NCI-H1092 treated with DMSO at 0.1 percent for 48 hours (cell line): ENCODE measurements around the gene MGAT5B.

Experiments used
- DNase-seq: peaks from one replicate; lab custom pipeline; 2025; lab: John Stamatoyannopoulos, UW

The MGAT5B gene

GRCh38 chr17:76927982-76928381 lies 59.8 kb downstream of the MGAT5B start:
- DNase-seq = no peak

DNA sequence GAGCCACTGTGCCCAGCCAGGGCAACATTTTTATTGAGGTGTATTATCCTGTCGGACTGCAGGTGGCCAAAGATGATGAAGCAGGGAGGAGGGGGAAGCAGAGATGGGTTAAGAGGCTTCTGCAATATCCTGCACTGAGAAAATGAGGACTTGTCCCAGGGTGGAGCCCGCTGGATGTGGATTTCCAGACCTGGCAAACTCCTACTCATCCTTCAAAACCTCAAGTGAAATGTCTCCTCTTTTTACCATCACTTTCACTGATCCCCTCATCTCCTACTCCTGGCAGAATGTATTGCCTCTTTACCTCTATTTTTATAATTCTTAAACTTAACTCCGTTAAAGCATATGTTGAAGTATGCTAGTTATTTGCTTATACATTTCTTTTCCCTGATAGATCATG lies 60.9 kb downstream of the MGAT5B start:
- no peak for DNase-seq

GRCh38 chr17:76929601-76930000 lies 61.4 kb downstream of the MGAT5B start:
- no peak for DNase-seq

DNA sequence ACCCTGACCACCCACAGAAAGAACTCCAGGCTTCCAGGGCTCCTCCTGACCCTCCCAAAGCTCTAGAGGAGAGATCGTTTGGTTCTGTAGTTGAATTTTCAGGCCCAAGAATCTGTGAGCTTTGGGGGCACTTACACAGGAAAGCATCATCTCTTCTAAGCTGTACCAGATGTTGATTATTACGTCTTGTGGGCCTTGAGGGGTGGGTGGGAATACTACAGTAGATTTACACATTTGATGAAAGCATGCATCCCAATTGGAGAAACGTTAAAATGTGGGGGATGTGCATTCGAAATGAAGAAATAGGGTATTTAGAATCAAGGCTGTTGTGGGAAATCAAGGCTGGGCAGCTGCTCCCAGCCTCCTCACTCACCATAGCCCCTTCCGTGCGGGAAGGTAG lies 61.9 kb downstream of the MGAT5B start:
- no peak for DNase-seq

DNA sequence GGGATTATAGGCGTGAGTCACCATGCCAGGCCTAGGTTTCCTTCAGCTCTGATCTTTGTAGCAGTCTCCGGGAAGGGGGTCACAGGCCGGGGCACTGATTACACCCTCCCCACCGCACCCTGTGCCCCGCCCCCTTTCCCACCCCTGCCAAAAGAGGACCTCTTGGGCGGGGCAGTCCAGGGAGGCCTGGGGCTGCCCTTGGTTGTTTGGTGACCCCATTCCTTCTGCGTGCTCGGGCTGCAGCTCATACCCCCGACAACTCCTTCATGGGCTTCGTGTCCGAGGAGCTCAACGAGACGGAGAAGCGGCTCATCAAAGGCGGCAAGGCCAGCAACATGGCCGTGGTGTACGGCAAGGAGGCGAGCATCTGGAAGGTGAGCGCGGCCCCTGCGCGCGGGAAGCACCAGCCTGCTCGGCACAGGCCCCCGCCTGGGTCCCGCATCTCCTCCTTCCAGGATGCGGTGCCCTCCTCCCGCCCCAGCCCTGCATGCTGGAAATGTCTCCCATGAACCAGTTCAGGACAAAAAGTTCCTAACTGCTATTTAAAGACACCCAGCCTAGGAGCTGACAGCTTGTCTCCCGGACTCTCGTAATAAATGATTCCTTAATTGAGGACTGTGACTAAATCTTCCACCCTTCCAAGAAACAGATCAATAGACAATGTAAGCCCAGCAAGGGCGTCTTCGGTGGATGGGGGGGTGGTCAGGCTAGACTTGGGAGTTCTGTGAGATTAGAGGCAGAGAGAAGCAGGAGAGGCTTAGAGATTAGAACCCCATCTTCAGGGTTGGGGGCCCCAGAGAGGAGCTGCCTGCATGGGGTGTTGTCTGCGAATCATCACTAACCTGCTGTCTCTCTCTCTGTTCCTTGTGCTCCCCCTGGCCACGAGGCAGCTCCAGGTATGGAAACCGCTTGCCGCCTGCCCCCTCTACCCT lies 64.5 kb downstream of the MGAT5B start:
- DNase-seq = no peak

DNA sequence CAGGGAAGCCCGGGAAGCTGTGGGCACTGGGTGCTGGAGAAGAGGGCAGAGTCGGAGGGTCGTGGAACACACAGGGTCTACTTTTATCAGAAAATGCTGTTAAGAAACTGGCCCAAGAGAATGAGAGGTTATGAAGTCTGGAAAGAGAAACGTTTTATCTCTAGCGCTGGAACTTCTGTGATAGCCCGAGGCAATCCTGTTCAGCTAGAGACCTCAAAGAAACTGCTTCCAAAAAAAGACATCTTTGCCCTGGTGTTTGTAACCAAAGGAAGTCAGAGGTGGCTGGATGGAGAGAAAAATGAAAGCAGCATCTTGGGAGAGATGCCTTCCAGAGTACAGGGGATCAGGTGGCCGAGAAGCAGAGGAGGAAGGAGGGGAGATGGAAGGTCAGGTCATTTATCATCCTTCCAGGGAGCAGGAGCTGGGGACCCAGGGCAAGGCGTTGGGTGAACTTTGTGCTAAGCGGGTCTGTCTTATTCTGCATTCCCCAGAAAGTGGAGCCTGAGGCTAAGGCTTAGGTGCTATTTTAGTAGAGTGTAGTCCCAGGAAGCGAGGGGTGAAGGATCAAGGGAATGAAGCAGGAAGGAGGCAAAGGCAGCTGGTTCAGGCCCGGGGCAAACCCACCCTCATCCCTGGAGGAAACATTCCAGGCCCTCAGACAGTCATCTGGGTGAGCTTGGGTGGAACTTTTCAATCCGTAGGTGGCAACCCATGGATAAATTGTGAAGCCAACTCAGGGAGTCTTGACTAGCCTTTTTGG lies 66.5 kb downstream of the MGAT5B start:
- no peak for DNase-seq

- no peak for DNase-seq
These were observed 67.1 kb downstream of the MGAT5B start for GRCh38 chr17:76935331-76935730.

GRCh38 chr17:76937238-76937637 lies 69.0 kb downstream of the MGAT5B start:
- no peak for DNase-seq

- no peak for DNase-seq
These were observed 69.8 kb downstream of the MGAT5B start for GRCh38 chr17:76938009-76938408.

DNA sequence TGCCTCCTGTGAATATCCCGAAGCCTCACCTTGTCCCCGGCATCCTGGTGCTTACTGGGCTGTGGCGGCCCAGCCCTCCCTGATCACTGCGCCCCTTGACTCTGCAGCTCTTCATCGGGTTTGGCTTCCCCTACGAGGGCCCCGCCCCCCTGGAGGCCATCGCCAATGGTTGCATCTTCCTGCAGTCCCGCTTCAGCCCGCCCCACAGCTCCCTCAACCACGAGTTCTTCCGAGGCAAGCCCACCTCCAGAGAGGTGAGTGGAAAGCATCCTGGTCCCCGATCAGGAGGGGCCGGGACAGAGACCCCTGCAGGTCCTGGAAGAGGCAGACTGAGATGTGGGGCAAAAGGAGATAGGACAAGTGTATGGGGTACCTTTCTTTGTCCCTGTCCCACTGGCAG lies 72.1 kb downstream of the MGAT5B start:
- no peak for DNase-seq

DNA sequence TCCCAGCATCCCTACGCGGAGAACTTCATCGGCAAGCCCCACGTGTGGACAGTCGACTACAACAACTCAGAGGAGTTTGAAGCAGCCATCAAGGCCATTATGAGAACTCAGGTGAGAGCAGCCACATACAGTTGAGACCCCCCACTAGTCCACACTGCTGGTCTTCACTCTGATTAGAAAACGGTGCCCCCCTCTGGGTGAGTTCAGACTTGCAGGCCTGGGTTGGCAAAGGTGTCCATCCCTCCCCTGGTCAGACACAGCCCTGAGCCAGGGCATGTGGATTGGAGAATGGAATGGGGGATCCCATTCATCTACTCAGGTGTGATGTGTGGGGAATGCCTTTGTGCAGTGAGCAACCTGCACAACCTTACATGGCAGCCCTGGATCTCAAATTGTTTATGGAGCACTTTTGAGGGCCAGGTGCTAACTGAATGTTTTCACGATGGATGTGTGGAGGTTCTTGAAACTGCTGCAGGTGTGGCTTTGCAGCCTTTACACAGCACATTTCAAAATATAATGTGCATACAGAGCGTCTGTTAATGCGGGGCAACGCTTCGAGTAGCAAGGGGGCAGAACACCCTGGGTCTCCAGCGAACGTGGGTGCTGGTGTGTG lies 72.6 kb downstream of the MGAT5B start:
- peak; percentile 10 for DNase-seq

GRCh38 chr17:76943202-76943601 lies 75.0 kb downstream of the MGAT5B start:
- no peak for DNase-seq

- DNase-seq = no peak
These were observed 75.6 kb downstream of the MGAT5B start for GRCh38 chr17:76943781-76944213.

DNA sequence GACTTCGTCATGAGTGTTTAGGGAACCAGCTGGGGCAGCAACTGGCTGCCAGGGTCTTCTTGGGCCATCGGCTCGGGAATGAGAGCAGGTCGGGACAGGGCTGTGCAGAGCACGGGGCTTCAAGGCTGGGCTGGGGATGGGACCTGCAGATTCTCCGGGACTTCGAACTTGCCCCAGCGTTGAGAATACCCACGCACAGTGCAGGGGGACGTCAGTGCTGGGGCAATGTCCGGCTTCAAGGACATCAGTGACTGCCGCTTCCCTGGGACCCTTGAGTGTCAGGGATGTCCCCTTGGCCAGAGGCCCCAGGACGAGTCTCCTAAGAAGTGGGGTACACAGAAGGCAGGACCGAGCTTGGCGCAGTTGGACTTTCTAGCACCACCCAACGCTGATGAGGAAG lies 76.3 kb downstream of the MGAT5B start:
- DNase-seq = no peak

DNA sequence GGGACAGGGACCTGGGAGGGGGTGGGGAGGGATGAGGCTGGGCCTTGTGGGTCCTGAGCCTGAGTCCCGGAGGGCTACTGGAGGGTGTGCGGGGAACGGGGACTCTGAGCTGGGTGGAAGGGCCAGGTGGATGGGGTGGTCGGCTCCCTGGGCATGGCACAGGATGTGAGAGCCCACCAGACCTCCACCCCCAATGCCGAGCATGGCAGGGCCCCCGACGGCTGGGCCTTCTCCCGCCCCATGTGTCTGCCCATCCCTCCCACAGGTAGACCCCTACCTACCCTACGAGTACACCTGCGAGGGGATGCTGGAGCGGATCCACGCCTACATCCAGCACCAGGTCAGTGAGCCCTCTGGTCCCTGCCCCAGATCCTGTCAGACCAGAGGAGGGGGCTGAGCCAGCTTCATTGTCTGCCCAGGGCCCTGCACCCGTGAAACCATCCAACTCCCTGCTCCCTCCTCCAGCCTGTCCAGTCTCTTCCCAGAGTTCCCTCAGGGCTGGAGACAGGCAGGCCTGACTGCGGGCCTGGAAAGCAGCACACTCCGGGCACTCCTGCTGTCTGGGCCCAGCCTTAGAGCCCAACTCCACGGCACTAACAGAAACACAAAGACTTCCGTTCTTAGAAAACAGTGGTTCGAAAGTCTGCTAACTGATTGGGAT lies 78.0 kb downstream of the MGAT5B start:
- DNase-seq = no peak

- DNase-seq = no peak
These were observed 78.5 kb downstream of the MGAT5B start for GRCh38 chr17:76946772-76947135.

GRCh38 chr17:76947309-76947708 lies 79.1 kb downstream of the MGAT5B start:
- no peak for DNase-seq

GRCh38 chr17:76947771-76948170 lies 79.6 kb downstream of the MGAT5B start:
- DNase-seq = no peak

DNA sequence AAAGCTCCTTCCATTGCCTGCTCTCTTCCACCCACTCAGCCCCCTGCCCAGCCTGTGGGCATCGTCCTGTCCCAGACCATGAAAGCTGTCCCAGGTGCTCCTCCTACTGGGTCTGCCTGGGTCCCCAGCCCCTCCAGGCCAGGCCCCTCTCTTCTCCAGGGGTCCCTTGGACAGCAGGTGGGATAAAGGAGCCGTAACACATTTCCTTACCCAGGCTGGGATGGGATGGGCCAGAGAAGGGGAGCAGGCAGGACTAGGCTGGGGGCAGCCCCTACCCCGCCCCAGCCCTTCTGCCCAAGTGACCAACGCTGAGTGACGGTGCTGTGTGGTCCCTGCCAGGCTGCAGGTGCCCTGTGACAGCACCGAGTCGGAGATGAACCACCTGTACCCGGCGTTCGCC lies 80.1 kb downstream of the MGAT5B start:
- no peak for DNase-seq

DNA sequence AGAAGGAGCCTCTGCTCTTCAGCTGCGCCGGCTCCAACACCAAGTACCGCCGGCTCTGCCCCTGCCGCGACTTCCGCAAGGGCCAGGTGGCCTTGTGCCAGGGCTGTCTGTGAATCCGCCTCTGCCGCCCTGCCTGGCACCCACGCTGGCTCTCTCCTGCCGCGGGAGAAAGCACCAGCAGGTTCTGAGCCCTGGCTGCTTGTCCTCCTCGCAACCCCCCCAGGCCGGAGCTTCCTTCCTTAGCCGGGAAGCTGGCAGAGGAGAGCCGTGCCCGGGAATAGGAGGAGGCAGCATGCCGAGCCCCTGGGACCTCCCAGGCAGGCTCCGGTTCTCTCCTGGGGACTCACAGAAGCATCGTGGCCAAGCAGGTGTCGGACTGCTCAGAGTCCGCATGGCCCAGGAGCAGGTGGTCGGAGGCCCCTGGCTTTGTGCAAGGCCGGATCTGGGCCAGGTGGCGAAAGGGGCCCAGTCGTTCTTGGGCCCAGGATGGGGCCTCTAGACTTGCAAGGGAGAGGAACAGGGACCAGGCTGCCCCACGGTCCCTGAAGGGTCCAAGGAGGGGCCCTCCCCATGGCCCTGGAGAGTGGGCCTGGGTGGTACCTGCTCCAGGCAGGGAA lies 80.6 kb downstream of the MGAT5B start:
- peak; percentile 78 for DNase-seq

DNA sequence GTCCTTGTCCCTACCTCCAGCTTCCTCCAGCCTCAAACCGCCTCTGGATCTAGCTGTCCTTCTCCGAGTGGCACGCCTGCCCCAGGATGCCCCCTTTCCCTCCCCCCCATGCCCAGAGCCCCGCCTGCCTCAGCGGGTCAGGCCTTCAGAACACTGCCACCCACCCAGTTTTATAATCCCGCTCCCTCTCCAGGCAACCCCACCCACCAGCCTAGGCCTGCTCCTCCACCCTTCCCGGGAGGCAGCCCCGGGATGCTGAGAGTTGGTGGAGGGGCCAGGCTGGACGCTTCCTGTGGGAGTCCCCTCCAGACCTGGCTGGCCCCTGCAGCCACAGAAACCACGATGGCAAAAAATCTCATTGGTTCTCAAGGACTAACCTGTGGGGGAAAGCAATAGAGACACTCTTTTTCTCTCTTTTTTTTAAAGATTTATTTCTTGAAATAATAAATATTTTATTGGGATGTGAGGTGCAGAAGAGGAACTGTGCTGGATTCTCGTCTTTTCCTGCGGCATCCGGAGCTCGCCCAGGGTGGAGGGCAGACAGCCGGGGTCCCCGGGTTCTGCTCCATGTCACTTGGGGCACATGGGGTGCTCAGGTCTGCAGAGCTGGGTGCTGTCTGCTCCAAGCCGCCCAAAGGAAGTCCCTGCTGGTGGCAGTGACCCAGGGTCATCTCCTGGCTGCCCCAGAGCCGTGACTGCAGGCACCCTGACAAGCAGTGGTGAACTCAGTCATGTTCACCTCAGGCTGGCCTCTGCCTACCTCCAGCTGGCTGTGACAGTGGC lies 81.9 kb downstream of the MGAT5B start:
- DNase-seq = no peak
